Epithelial cell of prostate (primary cell): ENCODE results near the gene NCOA7.
"Not testable (repeated sequence)": the region's sequence is repeated elsewhere in the genome, so short reads cannot be mapped to it uniquely, and the experiment has no call there.

ENCODE experiments used
- DNase-seq: peaks from one replicate; pipeline ENCODE4 v3.0.0-alpha.2; 2011; ENCODE audit warnings: low read depth, low spot score
- H3K27ac ChIP-seq: fragments of 450-650 bp; 2 replicates; pipeline ENCODE4 v1.5.1; 2017; ENCODE audit warnings: mild to moderate bottlenecking

NCOA7 gene

DNA sequence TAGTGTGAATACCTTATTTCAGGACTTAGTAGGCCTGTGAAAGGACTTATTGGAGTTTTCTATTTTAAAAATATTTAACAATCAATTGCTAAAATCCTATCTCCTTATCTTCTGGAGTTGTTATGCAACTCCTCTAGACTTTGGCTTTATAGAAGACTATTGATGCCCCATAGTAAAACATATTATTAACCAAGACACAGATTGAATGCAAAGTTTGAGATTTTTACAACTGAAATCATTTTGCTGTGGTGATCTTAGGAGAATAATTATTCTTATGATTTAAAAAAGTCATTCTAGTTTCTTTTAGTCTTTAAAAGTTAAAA, 36.9 kb upstream of the NCOA7 start:
- no peak for DNase-seq
- no peak overlapping the region for H3K27ac ChIP-seq

DNA sequence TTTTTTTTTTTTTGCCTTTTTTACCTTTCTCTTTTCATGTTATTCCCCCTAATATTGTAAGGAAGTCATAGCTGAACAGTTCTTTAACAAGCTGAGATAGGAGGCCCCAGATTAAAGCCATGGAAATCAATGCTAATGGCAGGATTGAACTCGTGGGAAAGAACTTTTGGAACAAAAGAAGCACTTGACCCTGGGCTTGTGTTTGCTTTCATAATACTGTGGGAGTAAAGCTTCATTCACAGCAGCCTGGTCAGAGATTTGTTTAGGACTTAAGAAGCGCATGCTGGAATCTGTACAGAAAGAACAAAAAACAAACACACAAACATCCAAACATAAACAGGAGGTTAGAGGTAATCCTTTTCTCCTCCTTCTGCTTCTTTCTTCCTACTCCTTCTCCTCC, 36.2 kb upstream of the NCOA7 start:
- no peak overlapping the region for H3K27ac ChIP-seq
- DNase-seq: no peak

DNA sequence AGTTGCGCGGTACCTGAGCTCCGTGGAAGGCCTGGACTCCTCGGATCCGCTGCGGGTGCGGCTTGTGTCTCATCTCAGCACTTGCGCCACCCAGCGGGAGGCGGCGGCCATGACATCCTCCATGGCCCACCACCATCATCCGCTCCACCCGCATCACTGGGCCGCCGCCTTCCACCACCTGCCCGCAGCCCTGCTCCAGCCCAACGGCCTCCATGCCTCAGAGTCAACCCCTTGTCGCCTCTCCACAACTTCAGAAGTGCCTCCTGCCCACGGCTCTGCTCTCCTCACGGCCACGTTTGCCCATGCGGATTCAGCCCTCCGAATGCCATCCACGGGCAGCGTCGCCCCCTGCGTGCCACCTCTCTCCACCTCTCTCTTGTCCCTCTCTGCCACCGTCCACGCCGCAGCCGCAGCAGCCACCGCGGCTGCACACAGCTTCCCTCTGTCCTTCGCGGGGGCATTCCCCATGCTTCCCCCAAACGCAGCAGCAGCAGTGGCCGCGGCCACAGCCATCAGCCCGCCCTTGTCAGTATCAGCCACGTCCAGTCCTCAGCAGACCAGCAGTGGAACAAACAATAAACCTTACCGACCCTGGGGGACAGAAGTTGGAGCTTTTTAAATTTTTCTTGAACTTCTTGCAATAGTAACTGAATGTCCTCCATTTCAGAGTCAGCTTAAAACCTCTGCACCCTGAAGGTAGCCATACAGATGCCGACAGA, 31.4 kb upstream of the NCOA7 start:
- no peak overlapping the region for H3K27ac ChIP-seq
- DNase-seq: no peak

DNA sequence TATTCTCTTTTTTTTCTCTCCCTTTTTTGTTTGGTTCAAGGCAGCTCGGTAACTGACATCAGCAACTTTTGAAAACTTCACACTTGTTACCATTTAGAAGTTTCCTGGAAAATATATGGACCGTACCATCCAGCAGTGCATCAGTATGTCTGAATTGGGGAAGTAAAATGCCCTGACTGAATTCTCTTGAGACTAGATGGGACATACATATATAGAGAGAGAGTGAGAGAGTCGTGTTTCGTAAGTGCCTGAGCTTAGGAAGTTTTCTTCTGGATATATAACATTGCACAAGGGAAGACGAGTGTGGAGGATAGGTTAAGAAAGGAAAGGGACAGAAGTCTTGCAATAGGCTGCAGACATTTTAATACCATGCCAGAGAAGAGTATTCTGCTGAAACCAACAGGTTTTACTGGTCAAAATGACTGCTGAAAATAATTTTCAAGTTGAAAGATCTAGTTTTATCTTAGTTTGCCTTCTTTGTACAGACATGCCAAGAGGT, 30.8 kb upstream of the NCOA7 start:
- H3K27ac ChIP-seq: no peak overlapping the region
- no peak for DNase-seq

DNA sequence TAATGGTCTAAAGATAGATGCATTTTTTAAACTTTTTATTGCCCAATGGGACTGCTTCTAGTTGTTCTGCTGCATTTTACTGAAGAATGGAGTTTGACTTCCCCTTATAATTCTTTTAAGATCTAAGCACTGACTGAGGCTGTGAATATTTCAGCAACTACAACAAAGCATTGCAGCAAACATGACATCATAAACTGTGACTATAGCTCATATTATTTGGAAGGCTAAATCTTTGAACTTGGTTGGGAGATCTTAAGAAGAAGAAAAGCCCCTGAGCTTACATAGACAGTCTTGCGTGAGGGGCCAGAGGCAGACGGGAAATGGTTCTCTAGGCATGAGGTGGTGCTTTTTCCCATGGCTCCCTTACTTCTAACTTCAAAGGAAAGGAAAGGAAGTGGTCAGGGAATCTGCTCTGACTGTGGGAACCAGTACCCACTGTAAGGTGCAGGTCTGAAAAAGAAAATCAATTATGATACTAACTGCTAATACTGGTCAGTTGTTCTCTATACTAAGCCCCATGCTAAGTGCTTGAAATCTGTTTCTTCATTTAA, 26.6 kb upstream of the NCOA7 start:
- DNase-seq: no peak
- H3K27ac ChIP-seq: no peak overlapping the region

DNA sequence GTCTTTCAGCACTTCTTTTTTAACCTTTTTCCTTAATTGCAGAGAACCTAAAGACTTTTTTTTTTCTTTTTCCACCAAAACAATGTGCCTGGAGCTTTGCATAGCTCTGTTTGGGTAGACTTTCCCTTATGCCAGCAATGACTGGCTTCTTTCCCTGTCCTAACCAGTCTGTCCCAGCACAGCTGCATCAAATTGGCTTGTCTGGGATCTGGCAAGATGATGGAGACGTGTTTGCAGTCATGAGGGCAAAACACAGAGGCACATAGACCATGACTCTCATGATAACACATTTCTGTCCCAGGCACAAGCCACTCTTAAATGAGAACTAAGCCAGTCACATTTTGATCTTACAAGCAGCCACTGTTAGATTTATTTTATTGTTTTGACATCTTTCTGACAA, 24.8 kb upstream of the NCOA7 start:
- no peak for DNase-seq
- H3K27ac ChIP-seq: no peak overlapping the region

DNA sequence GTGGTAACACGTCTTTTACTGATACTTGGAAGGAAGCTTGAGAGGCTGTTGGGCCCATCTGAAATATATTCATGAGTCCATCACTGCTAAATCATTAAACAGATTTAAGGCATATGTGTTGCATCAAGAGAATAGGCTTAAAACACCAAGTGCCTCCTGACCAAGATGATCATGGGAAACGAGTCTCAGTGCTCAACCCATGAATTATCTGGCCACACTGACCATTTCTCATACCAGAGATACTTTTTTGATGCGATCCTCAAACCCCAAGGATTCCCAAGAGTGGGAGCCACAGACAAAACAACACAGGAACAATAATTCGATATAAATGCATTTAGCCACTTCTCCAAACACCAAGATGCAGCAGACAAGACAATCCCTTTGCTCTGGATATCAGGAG, 24.1 kb upstream of the NCOA7 start:
- no peak for DNase-seq
- H3K27ac ChIP-seq: no peak overlapping the region

DNA sequence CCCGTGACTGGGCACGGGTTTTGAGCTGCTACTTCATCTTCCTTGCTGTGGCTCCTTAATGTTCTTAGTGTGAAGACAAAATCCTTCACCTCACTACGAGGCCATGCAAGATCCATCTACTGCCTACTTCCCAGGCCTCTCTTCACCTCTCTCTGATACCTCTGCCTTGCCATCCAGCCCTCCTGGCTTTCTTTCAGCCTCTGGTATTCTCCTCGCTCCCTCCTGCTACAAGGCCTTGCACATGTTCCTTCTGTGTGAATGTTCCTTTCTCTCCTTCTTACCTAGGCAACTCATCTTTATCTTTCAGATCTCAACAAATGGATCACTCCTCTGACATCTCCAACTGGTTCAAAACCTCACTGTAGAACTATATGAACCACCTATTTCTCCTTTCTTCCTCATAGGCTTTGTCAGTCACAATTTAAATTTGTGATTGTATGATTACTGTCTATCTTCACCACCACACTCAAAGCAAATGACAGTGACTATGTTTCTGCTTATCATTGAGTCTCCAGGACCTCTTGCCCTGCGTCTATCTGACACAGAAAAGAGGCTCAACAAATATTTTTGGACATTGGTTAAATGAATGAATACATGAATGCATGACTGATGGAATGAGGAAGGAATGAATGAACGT, 21.5 kb upstream of the NCOA7 start:
- DNase-seq: no peak
- no peak overlapping the region for H3K27ac ChIP-seq

DNA sequence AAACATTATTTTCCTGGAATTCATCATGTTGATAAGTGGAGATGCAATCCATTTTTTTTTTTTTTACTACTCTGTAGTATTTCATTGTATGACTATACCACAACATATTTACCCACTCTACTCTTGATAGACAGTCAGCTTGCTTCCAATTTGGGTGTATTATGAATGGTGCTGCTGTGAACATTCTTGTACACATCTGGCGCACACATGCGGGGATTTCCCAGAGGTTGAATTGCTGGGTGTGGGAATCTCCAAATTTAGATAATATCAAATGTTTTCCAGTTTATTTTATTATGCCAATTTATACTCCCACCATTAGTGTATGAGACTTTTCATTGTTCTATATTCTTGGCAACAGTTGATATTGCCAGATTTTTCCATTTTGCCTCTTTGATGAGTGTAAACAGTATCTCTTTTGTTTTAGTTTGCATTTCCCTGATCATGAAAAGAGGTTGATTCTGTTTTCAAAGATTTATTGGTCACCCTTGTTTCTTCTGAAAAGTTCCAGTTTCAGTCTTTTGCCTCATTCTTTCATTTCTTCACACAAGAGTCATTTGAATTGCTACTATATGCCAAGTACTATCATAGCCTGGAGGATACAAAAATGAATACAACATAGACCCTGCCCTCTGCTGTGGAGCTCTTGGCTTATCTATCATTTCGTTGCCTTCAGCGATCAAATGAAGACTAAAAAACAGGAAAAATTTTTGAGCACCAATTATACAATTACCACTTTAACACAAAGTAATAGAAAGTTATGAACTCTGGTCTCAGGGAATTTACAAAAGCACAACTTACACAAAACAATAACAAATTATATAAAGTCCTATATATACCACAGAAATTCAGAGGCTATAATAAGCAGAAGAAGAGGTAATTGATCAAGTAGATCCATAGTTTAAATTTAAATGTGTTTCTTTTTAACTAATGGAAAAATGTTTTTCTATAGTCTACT, 17.1 kb upstream of the NCOA7 start:
- no peak for DNase-seq
- no peak overlapping the region for H3K27ac ChIP-seq

DNA sequence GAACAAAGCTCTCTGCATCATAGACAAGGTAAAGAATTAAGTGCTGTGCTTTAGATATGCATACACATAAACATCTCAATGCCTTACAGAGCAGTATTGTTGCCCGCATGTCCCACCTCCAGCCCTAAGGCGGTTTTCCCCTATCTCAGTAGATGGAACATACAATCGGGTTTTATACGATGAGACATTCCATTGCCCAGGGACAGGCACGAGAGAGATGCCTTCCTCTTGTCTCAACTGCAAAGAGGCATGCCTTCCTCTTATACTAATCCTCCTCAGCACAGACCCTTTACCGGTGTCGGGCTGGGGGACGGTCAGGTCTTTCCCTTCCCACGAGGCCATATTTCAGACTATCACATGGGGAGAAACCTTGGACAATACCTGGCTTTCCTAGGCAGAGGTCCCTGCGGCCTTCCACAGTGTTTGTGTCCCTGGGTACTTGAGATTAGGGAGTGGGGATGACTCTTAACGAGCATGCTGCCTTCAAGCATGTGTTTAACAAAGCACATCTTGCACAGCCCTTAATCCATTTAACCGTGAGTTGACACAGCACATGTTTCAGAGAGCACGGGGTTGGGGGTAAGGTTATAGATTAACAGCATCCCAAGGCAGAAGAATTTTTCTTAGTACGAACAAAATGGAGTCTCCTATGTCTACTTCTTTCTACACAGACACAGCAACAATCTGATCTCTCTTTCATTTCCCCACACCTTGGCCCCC, 14.5 kb upstream of the NCOA7 start:
- not testable (repeated sequence) for H3K27ac ChIP-seq, DNase-seq

DNA sequence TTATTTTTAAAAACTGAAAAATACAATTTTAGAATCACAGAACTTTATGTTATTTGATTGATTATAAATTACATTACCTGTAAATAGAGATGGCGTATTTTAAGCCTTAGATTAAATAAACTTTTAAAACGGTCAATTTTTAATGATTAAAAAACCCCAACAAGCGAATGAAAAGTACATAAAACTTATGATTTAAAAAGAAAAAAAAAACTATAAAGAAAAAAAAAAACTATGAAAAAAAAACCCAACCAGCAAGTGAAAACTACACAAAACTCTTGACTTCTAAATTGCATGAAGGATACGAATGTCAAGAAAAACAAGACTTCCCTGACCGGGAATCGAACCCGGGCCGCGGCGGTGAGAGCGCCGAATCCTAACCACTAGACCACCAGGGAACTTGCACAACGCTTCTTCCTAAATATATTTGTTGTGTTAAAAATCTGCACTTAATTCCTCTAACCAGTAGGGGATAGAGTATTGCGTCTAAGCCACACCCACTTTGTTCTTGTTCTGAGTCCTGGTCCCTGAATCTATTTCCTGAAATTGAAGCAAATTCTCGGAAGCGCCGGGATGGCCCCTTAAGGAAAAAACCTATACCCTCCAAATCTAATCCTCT, 10.7 kb upstream of the NCOA7 start:
- DNase-seq: peak; percentile 52
- H3K27ac ChIP-seq: peak overlapping the region; percentile 97

DNA sequence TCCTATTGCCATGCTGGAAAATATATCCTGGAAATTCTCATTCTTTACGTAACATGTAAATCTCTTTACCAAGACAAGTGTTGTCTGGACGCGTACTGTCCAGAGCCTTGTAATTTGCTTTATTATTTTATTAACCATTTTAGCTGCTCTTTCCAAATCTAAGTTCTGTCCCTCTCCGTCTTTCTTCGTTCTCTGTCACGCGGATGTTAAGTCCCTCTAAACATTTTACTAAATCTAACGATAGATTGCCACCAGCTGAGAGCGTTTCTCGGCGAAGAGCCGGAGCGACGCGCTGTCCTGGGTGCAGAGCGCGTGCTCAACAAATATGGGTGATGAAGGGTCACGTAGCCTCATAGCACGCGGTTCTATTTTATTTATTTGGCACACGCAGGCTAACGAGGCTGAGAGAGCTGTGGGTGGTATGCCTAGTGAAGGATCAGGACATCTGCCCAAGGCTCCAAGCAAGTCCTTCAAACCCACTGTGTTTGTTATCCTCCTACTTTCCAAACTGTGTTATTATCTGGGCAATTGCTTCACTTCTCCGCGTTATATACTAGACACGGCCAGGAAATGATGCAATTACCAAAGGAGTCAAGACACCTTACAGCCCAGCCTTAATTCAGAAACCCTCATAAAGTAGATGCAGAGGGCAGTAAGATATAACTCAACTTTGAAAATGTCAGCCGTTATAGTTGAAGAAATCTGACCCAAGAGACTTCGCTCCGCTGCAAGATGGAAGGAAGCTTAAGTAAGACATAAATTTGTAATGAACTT, 10.0 kb upstream of the NCOA7 start:
- H3K27ac ChIP-seq: peak overlapping the region; percentile 97
- DNase-seq: no peak

DNA sequence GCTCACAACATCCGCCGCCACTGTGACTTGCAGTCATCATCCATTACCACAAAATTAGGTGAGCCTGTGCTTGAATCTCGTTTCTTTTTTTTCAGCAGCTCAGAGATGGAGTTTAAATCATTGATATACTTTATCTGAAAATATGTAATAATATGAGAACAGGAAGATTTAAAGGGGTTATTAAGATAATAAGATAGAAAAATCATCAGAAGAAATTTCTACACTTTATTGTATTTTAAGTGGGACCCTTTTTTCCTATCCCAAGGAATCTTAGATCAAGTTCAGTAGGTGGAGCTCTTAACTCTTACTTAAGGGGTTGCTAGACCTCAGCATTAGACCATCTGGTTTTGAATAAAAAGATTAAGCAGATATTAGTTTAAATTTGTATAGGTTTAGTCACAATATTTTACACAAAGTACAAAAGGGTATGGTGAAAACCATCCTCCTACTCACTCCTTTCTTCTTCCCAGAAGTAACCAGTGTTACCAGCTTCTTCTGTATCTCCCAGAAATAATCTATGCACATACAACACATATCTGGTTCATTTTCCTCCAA, 9.4 kb upstream of the NCOA7 start:
- DNase-seq: no peak
- peak overlapping the region; percentile 97 for H3K27ac ChIP-seq

DNA sequence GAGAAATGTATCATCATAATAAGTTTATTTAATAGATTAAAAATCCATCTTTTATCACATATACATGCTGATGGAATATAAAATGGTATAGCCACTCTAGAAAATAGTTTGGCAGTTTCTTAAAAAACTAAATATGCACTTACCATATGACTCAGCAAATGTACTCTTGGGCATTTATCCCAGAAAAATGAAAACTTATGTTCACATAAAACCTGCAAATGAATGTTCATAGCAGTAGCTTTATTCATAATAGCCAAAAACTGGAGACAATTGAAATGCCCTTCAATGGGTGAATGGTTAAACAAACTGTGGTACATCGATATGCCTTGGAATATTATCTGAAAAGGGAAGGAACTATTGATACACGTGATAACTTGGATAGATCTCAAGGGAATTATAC, 6.4 kb upstream of the NCOA7 start:
- H3K27ac ChIP-seq: no peak overlapping the region
- DNase-seq: no peak

DNA sequence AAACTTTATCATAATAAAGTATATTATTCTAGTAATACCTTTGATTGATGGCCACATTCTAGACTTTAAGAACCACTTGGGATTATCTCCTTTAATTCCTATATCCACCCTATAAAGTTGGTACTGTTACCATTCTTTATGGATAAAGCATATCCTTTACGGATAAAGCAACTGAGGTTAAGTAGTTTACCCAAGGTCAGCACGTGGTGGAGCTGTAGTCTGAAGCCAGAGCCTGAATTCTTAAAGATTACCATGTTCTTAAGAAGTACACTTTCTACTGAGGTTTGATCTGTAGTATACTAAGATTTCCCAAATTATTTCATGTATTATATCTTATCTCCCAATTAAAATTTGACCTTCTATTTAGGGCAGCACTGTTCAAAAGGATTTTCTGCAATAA, 3.0 kb upstream of the NCOA7 start:
- no peak for DNase-seq
- H3K27ac ChIP-seq: no peak overlapping the region

DNA sequence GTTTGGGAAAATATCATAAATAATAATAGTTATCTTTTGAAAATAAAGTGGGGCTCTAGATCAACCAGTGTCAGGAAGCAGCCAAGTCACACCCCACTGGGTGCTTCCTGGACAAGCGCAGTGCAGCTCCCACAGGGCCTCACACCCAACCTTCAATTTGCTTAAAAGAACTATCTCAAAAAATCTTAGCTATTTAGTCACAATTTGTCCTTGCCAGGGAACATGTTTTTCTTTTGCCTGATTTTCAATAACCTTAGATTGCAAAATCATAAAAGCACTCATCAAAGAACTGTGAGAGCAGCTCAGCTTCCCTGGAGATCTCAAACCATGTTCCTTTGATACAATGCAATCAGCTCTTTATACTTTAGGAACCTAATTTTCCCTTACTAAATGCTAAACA, 1.6 kb upstream of the NCOA7 start:
- no peak for DNase-seq
- peak overlapping the region; percentile 66 for H3K27ac ChIP-seq

DNA sequence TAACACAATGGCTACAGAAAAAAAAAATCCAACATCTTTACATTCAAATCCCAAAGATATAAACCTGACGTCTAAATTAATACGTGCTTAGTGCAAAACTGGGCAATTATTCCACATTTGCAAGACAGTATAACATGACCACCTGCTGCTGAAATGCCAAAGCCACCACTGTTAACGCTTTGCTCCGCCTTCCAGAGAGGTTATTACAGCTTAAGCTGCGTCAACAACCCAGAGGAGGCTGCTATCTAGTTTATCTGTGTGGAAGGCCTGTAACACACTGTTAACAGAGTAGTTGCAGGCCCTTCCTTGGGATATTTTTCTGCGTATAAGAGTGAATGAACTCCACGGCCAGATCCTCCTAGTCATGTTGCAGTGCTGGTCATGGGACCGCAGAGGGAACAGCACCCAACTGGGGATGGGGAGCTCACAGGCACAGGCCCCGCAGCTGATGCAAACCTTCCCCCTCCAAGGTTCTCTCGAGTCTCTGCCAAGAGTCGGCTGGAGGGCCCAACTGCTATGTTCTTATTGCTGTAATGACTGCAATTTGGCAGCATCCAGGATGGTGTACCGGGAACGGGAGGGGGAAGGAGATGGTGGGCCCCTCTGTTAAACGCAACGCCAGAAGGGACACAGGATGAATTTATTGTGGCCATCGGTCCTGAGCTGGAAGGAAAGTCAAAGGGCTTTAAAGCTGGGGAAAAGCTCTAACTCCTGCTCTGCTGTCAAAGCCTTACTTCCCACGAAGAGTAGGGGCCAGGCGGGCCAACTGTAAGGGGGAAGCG, 993 bp upstream of the NCOA7 start:
- H3K27ac ChIP-seq: peak overlapping the region; percentile 66
- no peak for DNase-seq
